Measurements from ENCODE around the gene LDLRAD4.

LDLRAD4 gene

GRCh38 chr18:13696961-13697360 lies 478.4 kb downstream of the LDLRAD4 start:
- TF ChIP-seq, protein P1, sequence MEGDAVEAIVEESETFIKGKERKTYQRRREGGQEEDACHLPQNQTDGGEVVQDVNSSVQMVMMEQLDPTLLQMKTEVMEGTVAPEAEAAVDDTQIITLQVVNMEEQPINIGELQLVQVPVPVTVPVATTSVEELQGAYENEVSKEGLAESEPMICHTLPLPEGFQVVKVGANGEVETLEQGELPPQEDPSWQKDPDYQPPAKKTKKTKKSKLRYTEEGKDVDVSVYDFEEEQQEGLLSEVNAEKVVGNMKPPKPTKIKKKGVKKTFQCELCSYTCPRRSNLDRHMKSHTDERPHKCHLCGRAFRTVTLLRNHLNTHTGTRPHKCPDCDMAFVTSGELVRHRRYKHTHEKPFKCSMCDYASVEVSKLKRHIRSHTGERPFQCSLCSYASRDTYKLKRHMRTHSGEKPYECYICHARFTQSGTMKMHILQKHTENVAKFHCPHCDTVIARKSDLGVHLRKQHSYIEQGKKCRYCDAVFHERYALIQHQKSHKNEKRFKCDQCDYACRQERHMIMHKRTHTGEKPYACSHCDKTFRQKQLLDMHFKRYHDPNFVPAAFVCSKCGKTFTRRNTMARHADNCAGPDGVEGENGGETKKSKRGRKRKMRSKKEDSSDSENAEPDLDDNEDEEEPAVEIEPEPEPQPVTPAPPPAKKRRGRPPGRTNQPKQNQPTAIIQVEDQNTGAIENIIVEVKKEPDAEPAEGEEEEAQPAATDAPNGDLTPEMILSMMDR (IDR thresholded peaks at IDR 0.05; ENCODE audit: unreplicated experiment in 3 of 3), result no peak
- peaks cover 58% of the 10 kb centered on the region for H3K36me3 Mint-ChIP-seq (ENCODE audit: low read depth)
- H3K4me3 Mint-ChIP-seq, result no peak overlapping the region
- H3K9me3 Mint-ChIP-seq, result peaks cover 66% of the 10 kb centered on the region
- H3K27ac Mint-ChIP-seq, result no peak overlapping the region
- no peaks in the 10 kb centered on the region for H3K27me3 Mint-ChIP-seq (ENCODE audit: low read depth)
- no peaks in the 10 kb centered on the region for H3K4me1 Mint-ChIP-seq

DNA sequence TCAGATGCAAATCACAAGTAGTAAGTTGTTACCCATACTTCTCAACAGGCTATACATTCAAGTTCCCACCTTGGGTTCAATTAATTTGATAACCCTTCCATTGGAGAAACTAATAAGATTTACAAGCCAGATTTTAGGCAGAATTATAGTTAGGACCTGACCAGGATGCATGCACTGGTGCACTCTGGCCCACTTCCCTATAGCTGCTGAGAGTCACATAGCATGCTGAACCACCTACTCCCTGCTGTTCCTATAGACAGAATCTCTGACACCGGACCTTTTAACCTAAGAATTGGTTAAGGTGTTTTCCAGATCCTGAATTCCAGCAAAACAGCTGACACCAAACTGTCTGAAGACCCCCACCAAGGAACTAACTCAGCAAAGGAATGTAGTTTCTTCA lies 481.6 kb downstream of the LDLRAD4 start:
- H3K9me3 Mint-ChIP-seq, result peaks cover 59% of the 10 kb centered on the region
- no peak overlapping the region for H3K27ac Mint-ChIP-seq

More for the DNA sequence above, 481.6 kb downstream of the LDLRAD4 start:
- TF ChIP-seq, protein P1 (IDR thresholded peaks at IDR 0.05; ENCODE audit: unreplicated experiment in 3 of 3), result no peak
- Mint-ChIP-seq H3K4me1 (no peaks in the 10 kb centered on the region), H3K36me3 (ENCODE audit: low read depth) (peaks cover 71% of the 10 kb centered on the region), H3K27me3 (ENCODE audit: low read depth) (no peaks in the 10 kb centered on the region), H3K4me3 (no peak overlapping the region)

Measured in nephron (organoid).